LNCaP clone FGC (cell line): ENCODE results near the gene LITAF.
"Not testable (repeated sequence)": the region's sequence is repeated elsewhere in the genome, so short reads cannot be mapped to it uniquely, and the experiment has no call there.

Experiments used
- DNase-seq: peaks from one replicate; pipeline ENCODE4 v3.0.0-alpha.2; 2011; ENCODE audit warnings: low read depth
- H3K4me3 ChIP-seq: 2 replicates; pipeline ENCODE4 v1.5.1; 2011; ENCODE audit warnings: mild to moderate bottlenecking, low read depth, low read length, control low read depth
- CTCF ChIP-seq: IDR thresholded peaks from 2 replicates; pipeline ENCODE4 v1.5.1; 2012; ENCODE audit warnings: mild to moderate bottlenecking; ENCODE audit not compliant: control insufficient read depth, insufficient read depth; ENCODE audit errors: extremely low read depth

The LITAF gene

GRCh38 chr16:11563493-11564040 is 23.2 kb downstream of the LITAF start:
- DNase-seq: no peak
- no peak overlapping the region for H3K4me3 ChIP-seq
- TF ChIP-seq CTCF: no peak

GRCh38 chr16:11562941-11563340 is 23.8 kb downstream of the LITAF start:
- no peak overlapping the region for H3K4me3 ChIP-seq
- no peak for DNase-seq
- TF ChIP-seq CTCF: no peak

- DNase-seq: no peak
- no peak for TF ChIP-seq CTCF
- H3K4me3 ChIP-seq: no peak overlapping the region
Measured at GRCh38 chr16:11562411-11562810, 24.3 kb downstream of the LITAF start.

GRCh38 chr16:11561856-11562255 is 24.9 kb downstream of the LITAF start:
- DNase-seq: no peak
- no peak for TF ChIP-seq CTCF
- no peak overlapping the region for H3K4me3 ChIP-seq

GRCh38 chr16:11561454-11561805 is 25.3 kb downstream of the LITAF start:
- TF ChIP-seq CTCF: no peak

GRCh38 chr16:11560701-11561453 is 25.8 kb downstream of the LITAF start:
- H3K4me3 ChIP-seq: no peak overlapping the region
- no peak for DNase-seq
- no peak for TF ChIP-seq CTCF

More at GRCh38 chr16:11561454-11561805, 25.3 kb downstream of the LITAF start:
- no peak overlapping the region for H3K4me3 ChIP-seq
- no peak for DNase-seq

- not testable (repeated sequence) for H3K4me3 ChIP-seq, DNase-seq
Measured at GRCh38 chr16:11558308-11558823, 28.4 kb downstream of the LITAF start.
